Measurements from ENCODE around the gene NKG7. TPM values are rescaled to one million over a fixed set of nuclear protein-coding genes. Genes with fewer than 3 reads are reported as not detected.

The NKG7 gene
- total RNA-seq, 1 donor from 2014 or later = not detected

GRCh38 chr19:51367255-51367564, 5.2 kb downstream of the NKG7 start:
- Mint-ChIP-seq H3K27ac (peak overlapping the region; percentile 100), H3K36me3 (no peaks in the 10 kb centered on the region), H3K4me1 (ENCODE audit: unreplicated experiment) (peaks cover 26% of the 10 kb centered on the region), H3K27me3 (peaks cover 3% of the 10 kb centered on the region), H3K9me3 (no peaks in the 10 kb centered on the region), H3K4me3 (peak overlapping the region; percentile 98)
- DNase-seq (ENCODE audit: extremely low spot score, unreplicated experiment) = no peak
- no peak for TF ChIP-seq CTCF (conservative IDR thresholded peaks at IDR 0.05)

GRCh38 chr19:51366389-51367254, 5.8 kb downstream of the NKG7 start:
- Mint-ChIP-seq H3K4me3 (peak overlapping the region; percentile 98), H3K4me1 (ENCODE audit: unreplicated experiment) (peaks cover 26% of the 10 kb centered on the region), H3K9me3 (no peaks in the 10 kb centered on the region), H3K27ac (peak overlapping the region; percentile 100), H3K27me3 (peaks cover 3% of the 10 kb centered on the region), H3K36me3 (no peaks in the 10 kb centered on the region)
- no peak for TF ChIP-seq CTCF (conservative IDR thresholded peaks at IDR 0.05)
- DNase-seq (ENCODE audit: extremely low spot score, unreplicated experiment) = peak; percentile 95

- peak within 1 kb of the TSS; percentile 100 for H3K27ac Mint-ChIP-seq
- no peaks in the 10 kb centered on the region for H3K36me3 Mint-ChIP-seq
- DNase-seq (ENCODE audit: extremely low spot score, unreplicated experiment) = no peak
- H3K27me3 Mint-ChIP-seq = peaks cover 3% of the 10 kb centered on the region
- peaks cover 26% of the 10 kb centered on the region for H3K4me1 Mint-ChIP-seq (ENCODE audit: unreplicated experiment)
- TF ChIP-seq CTCF (conservative IDR thresholded peaks at IDR 0.05) = no peak
- no peaks in the 10 kb centered on the region for H3K9me3 Mint-ChIP-seq
- H3K4me3 Mint-ChIP-seq = peak within 1 kb of the TSS; percentile 98
These were observed 6.5 kb downstream of the NKG7 start, which contains the start of gene ETFB for GRCh38 chr19:51365965-51366388. ETFB (minus strand) TSS chr19:51366388; CDS start chr19:51366326, 62 bp downstream.

- TF ChIP-seq CTCF (conservative IDR thresholded peaks at IDR 0.05) = no peak
- DNase-seq (ENCODE audit: extremely low spot score, unreplicated experiment) = no peak
- Mint-ChIP-seq H3K9me3 (no peaks in the 10 kb centered on the region), H3K4me3 (peak overlapping the region; percentile 98), H3K36me3 (no peaks in the 10 kb centered on the region), H3K27me3 (peaks cover 3% of the 10 kb centered on the region), H3K27ac (peak overlapping the region; percentile 100), H3K4me1 (ENCODE audit: unreplicated experiment) (peaks cover 25% of the 10 kb centered on the region)
These were observed 7.1 kb downstream of the NKG7 start for GRCh38 chr19:51365211-51365964.

GRCh38 chr19:51364200-51365106, 8.0 kb downstream of the NKG7 start:
- H3K9me3 Mint-ChIP-seq = no peaks in the 10 kb centered on the region
- DNase-seq (ENCODE audit: extremely low spot score, unreplicated experiment) = no peak
- no peak for TF ChIP-seq CTCF (conservative IDR thresholded peaks at IDR 0.05)

More at GRCh38 chr19:51364200-51365106, 8.0 kb downstream of the NKG7 start:
- Mint-ChIP-seq H3K4me3 (peak overlapping the region; percentile 82), H3K27me3 (no peaks in the 10 kb centered on the region), H3K36me3 (no peaks in the 10 kb centered on the region), H3K4me1 (ENCODE audit: unreplicated experiment) (peaks cover 24% of the 10 kb centered on the region), H3K27ac (peak overlapping the region; percentile 73)

Measured in type B pancreatic cell (in vitro differentiated cells).